Stimulated activated CD4-positive, alpha-beta T cell treated with anti-CD3 and anti-CD28 coated beads, Interleukin-2, amount 100 ng/mL, for 48 hours (primary cell): ENCODE data around the gene NRK.
"Not testable (repeated sequence)": the region's sequence is repeated elsewhere in the genome, so short reads cannot be mapped to it uniquely, and the experiment has no call there.

Experiments used
- DNase-seq, 2 donors: peaks; one replicate each; pipeline ENCODE4 v3.0.0-alpha.2; 2020

NRK gene, protein sequence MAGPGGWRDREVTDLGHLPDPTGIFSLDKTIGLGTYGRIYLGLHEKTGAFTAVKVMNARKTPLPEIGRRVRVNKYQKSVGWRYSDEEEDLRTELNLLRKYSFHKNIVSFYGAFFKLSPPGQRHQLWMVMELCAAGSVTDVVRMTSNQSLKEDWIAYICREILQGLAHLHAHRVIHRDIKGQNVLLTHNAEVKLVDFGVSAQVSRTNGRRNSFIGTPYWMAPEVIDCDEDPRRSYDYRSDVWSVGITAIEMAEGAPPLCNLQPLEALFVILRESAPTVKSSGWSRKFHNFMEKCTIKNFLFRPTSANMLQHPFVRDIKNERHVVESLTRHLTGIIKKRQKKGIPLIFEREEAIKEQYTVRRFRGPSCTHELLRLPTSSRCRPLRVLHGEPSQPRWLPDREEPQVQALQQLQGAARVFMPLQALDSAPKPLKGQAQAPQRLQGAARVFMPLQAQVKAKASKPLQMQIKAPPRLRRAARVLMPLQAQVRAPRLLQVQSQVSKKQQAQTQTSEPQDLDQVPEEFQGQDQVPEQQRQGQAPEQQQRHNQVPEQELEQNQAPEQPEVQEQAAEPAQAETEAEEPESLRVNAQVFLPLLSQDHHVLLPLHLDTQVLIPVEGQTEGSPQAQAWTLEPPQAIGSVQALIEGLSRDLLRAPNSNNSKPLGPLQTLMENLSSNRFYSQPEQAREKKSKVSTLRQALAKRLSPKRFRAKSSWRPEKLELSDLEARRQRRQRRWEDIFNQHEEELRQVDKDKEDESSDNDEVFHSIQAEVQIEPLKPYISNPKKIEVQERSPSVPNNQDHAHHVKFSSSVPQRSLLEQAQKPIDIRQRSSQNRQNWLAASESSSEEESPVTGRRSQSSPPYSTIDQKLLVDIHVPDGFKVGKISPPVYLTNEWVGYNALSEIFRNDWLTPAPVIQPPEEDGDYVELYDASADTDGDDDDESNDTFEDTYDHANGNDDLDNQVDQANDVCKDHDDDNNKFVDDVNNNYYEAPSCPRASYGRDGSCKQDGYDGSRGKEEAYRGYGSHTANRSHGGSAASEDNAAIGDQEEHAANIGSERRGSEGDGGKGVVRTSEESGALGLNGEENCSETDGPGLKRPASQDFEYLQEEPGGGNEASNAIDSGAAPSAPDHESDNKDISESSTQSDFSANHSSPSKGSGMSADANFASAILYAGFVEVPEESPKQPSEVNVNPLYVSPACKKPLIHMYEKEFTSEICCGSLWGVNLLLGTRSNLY (N-terminal part only)

DNA sequence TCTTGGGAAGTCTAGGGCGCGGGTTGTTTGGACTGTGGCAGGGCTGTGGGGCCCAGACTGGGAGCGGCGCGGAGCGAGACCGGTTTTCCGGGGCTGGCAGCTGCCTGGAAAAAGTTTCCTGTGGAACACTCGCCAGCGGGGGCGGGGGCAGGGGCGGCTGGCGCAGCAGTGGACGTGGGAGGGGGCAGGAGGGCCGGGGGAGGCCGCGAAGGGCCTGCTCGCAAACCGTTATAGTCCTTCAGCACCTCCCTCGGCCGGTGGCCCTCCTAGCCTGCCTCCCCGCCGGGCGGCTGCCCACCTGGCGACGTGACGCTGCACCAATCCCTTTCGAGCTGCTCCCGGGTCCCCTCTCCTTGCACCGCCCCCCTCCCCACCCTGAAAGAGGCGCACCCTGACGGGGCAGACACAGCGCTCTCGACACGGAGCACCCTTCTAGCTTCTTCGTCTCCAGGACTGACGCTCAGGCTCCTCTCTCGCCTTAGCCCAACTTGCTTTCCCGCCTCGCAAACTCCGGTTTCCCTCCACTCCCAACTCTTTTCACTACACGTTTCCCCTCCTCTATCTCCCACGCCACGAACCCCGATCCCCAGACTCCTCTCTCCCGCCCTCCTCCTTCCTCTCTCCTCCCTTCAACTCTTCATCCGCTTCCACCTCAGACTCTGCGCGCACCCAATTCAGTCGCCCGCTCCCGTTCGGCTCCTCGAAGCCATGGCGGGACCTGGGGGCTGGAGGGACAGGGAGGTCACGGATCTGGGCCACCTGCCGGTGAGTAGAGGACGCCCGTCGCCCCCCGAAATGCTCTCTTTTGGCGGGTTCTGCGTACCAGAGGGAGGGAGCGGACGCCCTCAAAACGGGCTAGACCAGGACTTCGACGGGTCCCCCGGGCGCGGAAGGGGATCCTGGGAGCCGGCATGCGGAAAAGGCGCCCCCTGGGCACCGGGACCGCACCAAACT is at the start of gene NRK:
Gene NRK (plus strand): TSS at position 402 of the 954 bp plus-strand sequence. CDS start 307 bp downstream, at position 709.
- no peak for DNase-seq

DNA sequence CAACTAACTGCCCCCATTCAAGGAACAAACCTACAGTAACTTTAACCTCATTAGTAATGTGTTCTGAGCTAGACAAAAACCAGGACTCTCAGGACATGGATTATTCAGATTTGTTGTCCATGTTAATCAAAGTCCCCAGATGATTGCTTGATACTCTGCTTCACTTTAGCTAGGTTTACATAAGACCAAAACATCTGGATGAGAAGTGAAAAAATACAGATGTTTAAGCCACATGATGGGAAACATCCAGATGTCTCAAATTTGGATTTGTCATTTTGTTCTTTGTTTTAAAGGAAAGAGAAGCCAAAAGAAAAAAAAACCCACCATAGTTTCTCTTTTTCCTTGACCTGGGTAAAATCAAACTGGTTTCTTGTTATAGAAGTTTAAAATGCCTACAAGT is 48.5 kb upstream of the NRK start:
- no peak for DNase-seq

DNA sequence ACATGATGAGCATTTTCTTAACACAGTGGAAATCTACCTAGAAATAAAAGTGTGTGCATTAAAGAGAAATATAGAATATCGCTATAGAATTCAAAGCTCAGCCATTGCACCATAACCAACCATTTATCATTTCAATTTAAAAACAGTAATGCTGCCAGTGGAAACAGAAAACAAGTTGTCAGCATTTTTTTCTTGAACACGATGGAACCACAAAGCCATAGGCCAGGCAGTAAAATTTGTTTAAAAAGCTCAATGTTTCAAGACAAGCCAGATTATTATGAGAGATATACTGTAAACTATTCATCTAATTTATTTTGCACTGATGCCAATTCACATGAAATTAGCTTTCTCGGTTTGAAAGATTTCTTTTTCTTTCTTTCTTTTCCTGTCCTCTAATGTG is 46.7 kb upstream of the NRK start:
- DNase-seq, result no peak

DNA sequence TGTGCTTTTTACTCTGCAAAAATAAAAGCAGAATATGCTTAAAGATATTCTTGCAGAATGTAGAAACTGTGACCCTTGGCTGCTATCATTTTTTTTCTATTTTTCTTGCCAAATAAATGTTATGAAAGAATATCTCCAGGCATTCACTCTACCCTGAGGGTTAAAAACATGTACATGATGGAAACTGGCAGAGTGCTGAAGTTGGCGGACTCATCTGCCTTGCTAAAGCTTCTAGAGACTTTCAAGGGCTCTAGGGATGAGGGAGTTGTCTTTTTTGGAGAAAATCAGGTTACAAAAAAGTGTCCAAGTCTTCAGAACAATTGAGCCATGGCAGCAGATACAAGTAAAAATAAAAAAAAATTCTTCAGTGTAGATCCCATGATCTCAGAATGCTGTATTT is 40.5 kb upstream of the NRK start:
- no peak for DNase-seq

DNA sequence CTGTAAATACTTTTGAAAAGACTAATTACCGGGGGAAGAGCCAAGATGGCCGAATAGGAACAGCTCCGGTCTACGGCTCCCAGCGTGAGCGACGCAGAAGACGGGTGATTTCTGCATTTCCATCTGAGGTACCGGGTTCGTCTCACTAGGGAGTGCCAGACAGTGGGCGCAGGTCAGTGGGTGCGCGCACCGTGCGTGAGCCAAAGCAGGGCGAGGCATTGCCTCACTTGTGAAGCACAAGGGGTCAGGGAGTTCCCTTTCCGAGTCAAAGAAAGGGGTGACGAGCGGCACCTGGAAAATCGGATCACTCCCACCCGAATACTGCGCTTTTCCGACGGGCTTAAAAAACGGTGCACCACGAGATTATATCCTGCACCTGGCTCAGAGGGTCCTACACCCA is 25.5 kb upstream of the NRK start:
- not testable (repeated sequence) for DNase-seq

DNA sequence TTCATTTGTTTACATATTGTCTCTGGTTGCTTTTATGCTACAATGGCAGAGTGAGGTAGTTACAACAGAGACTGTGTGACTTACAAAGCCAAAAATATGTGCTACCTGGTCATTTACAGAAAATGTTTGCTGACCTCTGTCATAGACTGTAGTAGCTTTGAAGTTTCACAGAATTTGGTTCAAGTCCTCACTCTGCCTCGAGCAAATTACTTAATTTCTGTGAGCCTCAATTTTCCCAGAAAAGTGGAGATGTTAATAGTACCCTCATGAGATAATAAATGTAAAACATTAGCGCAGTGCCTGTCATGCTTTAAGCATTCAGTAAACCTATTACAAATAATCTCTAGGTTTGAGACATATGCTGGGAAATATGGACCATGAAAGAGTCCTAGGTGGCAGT is 18.4 kb upstream of the NRK start:
- no peak for DNase-seq

DNA sequence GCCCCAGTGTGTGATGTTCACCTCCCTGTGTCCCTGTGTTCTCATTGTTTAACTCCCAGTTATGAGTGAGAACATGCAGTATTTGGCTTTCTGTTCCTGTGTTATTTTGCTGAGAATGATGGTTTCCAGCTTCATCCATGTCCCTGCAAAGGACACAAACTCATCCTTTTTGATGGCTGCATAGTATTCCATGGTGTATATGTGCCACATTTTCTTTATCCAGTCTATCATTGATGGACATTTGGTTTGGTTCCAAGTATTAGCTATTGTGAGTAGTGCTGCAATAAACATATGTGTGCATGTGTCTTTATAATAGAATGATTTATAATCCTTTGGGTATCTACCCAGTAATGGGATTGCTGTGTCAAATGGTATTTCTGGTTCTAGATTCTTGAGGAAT is 16.7 kb upstream of the NRK start:
- not testable (repeated sequence) for DNase-seq

DNA sequence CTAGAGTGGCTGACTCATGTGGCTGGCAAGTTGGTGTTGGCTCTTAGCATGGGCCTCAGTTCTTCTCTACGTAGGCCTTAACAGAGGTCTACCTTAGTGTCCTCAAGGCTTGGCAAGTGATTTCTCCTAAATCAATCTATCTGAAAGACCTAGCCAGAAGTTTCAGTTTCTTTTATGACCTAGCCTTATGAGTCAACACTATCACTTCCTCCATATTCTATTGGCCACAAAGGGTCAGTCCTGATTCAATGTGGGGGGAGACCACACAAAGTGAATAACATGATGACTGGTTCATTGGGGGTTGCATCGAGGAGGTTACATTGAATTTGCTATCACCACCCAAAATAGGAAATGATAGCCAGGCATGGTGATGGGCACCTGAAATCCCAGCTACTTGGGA is 5.8 kb upstream of the NRK start:
- no peak for DNase-seq

DNA sequence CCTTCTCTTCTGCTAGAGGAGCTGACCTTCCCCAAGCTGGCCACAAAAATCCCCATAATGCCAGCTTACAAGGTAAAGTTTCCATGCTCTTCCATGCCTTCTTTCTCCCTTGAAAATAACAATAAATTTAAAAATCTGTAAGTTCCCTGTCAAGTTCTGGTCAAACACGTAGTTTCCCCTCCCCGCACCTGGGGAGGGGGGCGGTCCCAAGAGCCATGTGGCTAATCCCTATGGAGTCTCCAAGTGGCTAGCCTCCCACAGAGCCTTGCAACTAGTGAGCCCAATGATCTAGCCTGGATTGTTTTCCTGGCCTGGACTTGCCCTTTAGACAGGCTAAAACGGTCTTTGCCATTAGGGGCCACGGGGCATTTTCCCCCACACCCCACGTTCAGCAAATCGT is 2.1 kb upstream of the NRK start:
- no peak for DNase-seq

DNA sequence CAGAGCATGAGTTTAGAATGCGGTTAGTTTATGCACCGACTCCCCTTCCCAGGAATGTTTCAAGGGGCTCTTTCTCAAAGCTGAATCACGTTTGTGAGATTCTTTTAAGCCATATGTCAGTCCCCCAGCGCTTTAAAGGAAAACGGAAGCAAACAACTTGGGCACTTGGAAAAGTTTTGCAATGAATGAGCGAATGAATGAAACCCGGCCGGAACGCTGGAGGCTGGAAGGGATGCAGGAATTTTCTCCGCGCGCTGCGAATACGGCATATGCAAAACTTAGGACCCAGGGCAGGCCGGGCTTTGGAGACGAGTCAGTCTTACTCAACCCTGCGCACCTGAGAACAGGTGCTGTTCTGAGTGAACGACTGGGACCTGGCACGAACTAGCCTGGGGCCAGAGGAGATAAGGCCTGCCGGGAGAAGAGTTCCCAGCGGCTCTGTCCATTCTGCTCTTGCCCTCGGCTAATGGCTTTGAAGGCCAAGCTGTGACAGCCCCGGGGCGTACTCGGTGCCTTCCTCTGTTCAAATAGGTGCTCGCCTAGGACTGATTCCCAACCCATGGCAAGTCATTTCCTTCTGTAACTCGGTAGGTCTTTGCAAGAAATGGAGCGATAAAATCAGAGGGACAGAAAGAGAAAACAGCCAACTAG is 743 bp upstream of the NRK start:
- DNase-seq, result no peak

DNA sequence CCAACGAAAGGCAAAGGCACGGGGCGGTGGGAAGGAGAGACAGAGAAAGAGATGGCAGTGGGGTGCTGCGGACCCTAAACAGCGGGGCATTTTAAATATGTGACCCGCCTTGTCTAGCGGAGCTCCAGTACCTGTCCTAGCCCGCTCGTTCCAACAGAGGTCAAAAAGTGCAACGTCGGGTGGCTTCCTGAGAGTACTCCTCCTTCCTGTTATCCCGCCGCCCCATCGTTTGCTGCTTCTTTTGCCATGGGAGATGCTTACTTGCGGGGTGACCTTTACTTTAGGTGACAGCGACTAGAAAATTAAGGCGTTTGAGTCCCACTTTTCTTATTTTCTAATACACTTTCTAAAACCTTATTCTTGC is 735 bp downstream of the NRK start:
- DNase-seq, result no peak

DNA sequence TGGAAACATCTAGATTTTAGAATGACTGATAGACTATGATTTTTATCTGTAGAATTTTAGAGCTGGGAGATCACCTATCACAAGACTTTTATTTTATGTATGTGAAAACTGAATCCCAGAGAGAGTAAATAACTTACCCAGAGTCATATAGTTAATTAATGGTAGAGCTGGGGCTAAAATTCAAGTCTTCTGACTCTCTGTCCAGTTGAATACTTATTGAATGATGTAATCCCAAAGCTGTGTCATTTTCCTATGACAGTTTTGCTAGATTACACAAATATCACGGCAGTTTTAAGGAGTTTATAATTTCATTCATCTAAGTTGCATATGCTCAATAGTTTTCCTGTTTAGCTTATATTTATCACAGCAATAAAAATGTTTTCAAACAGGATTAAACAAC is 6.7 kb downstream of the NRK start:
- no peak for DNase-seq

DNA sequence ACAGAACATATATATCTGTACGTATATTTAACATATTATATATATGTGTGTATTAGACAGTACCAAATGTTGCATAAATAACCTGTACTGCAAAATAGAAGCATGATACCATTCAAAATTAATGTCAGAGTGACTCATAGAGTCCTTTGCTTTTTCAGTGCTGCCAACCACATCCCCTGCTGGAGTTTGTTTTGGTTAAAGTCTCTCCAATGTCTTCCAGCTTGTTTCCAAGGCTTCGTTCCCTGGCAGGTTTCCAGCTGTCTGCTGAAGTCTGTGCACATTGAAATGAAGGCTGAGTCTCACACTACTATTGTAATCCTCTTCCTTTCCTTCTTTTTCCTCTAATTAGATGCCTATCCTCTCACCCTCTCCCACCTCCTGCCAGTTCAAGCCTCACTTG is 14.9 kb downstream of the NRK start:
- no peak for DNase-seq

DNA sequence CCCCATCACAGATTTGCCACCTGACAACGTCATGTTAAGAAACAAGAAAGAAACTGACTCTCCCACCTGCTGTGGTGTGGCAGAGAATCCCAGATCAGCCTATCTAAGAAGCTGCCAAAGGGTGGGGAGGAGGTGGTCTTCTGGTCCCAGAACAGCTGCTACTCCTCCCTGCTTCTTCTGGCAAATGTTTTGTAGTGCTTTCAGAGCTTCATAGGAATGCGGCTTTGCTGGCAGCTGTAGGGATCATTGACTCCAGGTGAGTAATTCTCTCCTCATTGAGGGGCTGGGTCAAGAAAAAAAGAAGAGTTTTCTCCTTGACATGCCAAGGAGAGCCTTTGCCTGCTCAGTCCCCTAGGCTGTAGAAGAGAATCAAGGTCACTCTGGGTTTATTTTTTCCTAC is 23.3 kb downstream of the NRK start:
- DNase-seq, result no peak

DNA sequence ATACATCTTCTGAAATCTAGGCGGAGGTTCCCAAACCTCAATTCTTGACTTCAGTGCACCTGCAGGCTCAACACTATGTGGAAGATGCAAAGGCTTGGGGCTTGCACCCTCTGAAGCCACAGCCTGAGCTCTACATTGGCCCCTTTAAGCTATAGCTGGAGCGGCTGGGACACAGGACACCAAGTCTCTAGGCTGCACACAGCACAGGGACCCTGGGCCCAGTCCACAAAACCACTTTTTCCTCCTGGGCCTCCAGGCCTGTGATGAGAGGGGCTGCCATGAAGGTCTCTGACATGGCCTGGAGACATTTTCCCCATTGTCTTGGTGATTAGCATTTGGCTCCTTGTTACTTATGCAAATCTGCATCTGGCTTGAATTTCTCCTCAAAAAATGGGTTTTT is 27.8 kb downstream of the NRK start:
- DNase-seq, result not testable (repeated sequence)

DNA sequence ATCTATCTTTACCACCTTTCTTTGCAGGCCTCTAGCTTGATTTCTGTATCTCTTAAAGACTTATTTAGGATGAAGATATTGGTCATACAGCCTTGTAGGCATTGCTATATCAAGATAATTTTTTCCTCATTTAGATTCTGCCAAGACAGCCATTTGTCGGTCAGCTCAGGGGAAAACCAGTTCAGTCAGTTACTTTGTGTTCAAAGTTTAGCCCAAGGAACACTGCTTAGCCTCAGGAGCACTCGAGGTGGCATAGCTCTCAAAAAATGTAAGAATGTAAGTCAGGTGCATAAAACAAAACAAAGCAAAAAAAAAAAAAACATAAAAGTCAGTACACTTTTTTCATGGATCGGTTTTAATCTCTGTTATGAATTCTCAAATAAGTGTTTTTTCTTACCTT is 43.4 kb downstream of the NRK start:
- DNase-seq, result no peak

DNA sequence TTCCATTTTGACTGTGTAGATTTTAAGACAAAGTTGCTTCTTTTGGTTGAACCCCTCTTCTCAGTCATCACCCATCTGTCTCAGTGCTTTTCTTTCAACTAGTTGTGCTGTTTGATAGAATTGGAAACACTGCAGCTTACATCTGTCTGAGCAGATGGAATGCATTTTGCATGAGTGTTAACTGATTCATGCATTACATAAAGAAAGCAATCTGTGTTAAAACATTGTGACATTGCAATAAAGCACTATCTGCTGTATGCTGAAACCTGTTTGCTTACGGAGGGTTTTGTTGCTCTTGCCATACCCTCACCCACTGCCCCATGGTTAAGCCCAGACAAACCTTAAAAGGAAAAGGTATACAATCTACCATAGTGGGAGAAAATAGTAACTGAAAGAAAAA is 47.4 kb downstream of the NRK start:
- DNase-seq, result no peak

DNA sequence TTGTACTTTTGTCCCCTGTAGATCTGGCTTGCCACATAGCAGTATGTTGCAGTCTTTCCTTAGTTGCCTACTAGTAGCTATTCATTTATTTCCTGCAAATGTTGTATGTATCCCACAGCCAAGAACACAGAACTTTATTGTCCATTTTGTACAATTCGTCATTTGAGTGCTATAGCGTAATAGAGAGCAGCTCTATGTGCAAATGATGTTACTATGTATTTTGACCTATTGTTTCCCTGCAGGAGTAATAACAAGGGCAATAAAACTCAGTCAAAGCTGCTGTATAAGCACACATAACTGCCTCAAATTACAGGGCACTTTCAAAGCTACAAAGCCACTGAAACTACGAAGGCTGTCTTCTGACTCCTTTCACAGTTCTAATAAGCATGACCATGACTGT is 48.1 kb downstream of the NRK start:
- DNase-seq, result no peak

DNA sequence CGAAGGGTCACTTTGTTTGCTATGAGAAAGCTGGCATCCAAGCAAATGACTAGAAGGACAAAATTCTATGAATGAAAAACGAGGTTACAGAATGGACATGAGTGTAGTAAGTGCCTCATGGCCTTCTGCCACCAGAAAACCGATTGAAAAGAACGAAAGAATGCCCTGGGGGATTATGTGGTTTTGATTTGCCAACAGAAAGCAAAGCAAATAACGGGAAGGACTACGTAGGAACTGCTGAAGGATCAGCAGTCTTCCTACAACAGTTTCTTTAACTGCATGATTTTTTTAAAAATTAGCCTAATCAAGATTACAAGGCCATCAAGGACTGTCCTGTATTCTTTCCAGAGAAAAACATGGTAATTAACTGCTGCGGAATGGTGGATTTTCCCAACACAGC is 50.6 kb downstream of the NRK start:
- no peak for DNase-seq

DNA sequence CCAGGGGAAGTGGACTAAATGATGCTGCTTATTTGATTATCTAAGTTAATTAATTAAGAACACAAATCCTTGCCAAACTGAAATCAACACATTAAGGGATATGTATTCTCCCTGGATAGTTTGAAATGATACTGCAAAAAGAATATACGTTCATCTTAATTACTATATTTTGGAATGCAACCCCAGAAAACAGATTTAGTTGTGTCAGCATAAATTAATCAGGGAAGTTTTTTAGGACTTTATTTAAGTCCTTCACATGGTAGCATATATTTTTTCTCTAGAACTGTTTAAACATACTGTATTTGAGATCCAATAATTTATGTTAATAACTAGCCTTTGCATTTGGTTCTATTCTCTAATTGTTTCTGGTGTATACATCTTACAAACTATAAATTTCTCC is 52.5 kb downstream of the NRK start:
- no peak for DNase-seq

DNA sequence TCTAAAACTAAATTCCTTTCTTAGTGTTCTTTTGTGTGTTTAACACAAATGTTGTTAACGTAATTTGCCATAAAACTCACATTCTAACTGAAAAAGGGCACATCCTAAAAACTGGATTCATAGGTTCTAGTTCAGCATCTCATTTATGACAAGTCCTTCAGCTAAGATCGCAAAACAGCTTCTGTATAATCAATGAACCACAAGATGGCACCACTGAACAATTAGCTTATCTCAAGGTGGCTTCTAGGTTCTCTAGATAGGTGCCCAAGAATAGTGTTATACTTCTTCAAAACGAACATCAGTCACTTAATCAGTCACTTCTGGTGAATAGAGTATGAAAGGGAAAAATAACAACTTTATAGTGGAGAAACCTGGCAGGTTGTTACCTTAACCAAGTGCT is 54.3 kb downstream of the NRK start:
- DNase-seq, result no peak

DNA sequence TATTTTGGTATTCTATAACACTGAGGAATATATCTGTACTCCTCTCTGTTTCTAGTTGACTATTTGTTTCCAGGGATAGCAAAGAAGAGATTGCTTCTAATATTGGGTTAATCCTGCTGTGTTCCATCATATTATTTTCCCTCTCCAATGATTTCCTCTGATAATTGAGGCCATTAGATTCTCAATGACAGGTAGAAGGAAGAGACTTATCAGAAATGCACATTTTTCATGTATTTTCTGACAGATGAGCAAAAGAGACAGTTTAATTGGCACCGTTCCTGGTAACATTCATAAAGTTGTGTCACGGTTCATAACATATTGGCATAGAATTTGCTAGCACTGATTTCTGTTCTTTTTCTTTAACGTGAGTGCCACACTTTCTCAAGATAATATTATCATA is 58.2 kb downstream of the NRK start:
- DNase-seq, result no peak
